GM10847 (cell line): Measurements from ENCODE around the gene VMO1.

Experiments
- POLR2A ChIP-seq: IDR thresholded peaks from 2 replicates; pipeline ENCODE4 v1.6.1; 2011; ENCODE audit not compliant: insufficient read length; ENCODE audit errors: extremely low read depth

The VMO1 gene

DNA sequence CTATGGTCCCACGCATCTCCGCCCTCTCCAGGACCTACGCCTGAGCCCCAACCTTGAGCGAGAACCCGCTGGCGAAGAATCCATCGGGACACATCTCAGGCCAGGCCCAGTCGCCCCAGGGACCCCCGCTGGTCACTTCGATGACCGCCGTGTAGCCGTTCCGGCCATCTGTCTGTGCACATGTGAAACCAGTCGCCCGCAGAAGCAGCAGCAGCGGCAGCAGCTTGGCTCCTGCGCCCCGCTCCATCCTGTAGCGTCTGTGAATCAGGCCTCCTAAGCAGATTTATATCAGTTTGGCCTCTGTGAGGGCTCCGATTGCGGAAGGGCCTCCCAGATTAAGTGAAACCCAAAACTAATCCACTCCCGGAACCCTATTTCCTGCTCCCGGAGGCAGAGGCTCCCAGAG lies at the start of gene VMO1:
TSS of gene VMO1 (minus strand) at position 259 of the 406 bp plus-strand sequence. CDS start at position 247, 12 bp downstream.
- TF ChIP-seq POLR2A = no peak

DNA sequence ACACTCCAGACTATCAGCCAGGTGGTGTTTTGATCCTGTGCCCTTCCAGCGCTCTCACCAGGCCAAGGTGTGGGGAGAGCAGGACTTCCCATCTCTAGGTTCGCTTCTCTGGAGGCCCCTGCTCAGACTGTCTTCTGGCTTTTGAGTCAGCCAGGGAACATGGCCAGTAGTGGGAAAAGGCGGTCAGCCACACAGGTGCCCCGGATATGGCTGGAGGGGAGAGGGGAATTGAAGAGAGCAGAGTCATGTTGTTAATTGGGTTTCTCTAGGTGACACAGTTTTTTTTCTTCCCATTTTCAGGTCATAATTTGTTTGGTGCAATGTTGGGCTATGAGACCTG lies 48.5 kb upstream of the VMO1 start:
- no peak for TF ChIP-seq POLR2A

DNA sequence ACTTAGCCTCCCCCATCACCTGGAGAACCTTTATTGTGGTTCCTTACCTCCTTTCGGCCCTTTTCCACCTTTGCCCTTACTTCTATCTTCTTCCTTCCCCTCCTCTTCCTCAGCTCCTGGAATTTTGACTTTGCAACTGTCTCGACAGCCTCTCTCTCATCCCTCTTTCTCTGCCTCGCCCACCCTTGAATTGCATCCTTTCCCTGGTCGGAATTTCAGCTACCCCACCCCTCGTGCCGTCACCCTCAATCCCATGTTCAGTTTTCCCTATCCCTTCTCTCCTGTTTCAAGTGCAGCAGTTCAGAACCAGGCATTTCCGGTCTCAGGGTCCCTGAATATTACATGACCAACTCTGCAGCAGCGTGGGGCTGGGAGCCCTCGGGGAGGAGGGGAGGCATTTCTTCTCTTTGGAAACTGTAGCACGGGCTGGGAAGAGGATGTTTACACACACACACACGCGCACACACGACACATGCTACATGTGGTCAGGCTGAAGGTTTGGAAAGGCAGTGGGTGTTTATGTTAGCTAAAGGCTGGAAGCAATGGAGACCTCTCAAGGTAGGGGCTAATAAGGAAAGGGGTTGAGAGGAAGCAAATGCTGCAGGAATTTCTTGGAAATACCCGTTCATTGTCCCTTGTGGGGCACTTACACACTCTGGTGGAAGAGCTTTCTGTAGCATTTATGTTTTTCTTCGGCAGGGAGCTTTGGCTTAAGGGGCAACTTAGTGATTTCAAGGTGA lies 47.9 kb upstream of the VMO1 start:
- no peak for TF ChIP-seq POLR2A

DNA sequence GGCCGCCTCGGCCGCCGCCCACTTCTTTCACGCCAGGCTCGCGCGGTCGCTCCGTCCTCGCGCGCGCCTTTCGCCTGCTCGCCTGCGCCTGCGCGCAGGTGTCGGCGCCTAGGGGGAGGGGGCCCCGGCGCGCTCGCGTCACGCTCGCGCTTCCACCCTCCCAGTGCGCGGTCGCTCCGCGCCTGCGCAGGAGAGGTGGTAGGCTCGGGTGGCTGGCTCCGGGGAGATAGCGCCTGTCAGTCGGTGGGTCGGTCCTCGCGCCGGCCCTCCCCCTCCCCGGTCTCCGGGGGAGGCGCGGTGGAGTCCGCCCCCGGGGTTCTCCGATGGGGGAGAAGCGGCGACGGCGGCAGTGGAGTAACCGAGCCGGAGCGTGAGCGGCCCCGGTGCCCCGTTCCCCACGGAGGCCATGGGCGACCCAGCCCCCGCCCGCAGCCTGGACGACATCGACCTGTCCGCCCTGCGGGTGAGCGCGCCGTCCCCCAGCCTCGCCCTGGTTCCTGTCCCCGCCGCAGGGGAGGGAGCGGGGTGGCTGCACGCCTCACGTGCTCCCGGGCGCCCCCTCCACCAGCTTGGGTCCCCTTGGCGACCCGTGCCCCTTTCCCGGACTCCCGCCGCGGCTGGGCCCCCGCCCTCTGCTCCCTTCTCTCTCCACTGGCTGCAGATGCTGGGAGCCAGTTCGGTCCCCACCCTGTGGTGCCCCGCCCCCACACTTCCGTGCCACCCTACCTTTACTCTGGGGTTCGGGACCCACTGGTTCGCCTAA lies 47.2 kb upstream of the VMO1 start, which contains the start of gene MINK1:
TSS of gene MINK1 (plus strand) at position 163 of the 763 bp plus-strand sequence. CDS start at position 407, 244 bp downstream.
- TF ChIP-seq POLR2A = peak; percentile 65

- TF ChIP-seq POLR2A = no peak
Measured at GRCh38 chr17:4827399-4827798, 41.2 kb upstream of the VMO1 start.

DNA sequence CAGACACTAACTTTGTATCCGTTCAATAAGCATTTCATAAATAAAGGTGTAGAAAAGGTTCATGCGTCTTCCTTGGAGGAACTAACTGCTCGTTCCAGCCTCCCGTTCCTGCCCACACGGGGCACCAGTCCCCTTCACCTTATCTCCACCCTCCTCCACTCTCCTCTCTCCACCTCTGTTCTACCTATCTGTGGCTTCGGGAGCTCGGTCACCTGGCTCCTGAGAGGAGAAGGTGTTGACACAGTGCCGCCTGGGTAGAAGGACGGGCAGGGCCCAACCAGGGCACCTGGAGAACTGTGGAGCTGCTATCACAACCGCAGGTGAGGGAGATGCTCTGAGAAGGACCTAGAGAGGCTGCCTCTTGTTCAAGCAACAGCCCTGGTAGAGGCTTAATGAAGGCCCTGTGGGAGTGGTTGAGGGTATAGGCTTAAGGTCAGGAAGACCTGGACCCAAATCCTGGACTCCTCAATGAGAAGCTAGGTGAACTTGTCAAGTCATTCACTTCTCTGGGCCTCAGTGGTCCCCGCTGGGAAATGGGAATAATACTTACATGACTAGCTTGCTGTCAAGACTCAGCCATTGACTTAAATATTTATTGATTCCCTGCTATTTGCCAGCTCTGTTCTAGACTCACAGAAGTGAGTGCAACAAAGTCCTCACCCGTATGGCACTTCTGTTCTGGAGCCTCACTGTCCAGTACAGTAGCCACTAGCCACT lies 37.4 kb upstream of the VMO1 start:
- TF ChIP-seq POLR2A = no peak

DNA sequence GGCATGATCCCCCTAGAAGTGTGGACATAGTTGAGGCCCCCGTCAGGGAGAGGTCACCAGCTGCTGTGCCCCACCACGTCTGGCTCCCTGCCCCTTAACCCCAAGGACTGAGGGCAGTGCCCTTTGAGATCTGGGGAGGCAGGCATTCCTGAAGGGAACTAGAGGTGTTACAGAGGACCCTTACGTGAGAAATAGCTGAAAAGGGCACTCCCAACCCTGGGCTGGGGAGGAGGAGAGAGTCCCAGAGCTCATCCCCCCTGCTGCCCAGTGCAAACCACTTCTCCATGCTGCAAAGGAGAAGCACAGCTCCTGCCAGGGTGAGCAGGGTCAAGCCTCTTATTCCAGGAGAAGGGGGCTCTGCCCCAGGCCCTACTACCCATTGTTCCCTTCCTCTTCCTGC lies 36.7 kb upstream of the VMO1 start:
- TF ChIP-seq POLR2A = no peak

DNA sequence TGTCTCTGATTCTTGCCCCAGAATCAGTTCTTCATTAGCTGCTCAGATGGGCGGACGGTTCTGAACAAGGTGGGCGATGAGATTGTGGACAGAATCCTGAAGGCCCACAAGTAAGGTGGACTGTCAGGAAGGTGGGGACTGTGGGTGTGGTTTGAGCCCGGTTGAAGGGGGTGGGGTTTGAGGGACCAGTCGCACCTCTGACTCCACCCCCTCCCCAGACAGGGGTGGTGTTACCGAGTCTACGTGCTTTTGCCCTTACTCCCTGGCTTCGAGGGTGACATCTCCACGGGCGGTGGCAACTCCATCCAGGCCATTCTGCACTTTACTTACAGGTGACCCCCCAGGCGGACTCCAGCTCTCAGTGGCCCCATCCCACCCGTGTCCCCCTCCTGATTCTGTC lies 32.1 kb upstream of the VMO1 start:
- TF ChIP-seq POLR2A = no peak

DNA sequence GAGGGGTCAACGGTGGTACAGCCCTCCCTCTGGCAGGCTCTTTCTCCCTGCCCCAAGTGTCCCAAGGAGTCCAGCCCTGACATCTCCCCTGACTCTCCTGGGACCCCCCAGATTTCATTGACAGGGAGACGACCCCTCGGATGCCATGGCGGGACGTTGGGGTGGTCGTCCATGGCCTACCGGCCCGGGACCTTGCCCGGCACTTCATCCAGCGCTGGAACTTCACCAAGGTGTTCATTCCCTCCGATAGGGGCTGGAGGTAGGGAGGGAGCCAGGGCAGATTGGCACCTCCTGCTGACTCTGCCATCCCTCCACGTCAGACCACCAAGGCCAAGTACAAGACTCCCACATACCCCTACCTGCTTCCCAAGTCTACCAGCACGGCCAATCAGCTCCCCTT lies 30.7 kb upstream of the VMO1 start:
- TF ChIP-seq POLR2A = no peak

- no peak for TF ChIP-seq POLR2A
Measured at GRCh38 chr17:4815043-4815675, 29.0 kb upstream of the VMO1 start.

DNA sequence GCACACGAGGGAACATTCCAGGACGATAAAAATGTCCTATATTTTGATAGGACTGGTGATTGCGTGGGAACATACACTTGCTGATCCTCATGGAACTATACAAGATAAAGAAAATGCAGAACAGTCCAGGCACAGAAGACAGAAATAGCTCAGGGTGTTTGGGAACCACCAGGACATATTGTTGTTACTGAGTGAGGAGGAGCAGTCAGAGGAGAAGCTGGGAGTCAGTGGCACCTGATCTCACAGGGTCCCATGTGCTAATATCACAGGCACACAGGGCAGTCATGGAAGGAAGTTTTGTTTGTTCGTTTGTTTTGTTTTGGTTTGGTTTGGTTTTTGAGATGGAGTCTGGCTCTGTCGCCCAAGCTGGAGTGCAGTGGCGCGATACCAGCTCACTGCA lies 26.5 kb upstream of the VMO1 start:
- no peak for TF ChIP-seq POLR2A

- TF ChIP-seq POLR2A = no peak
Measured at GRCh38 chr17:4811471-4811870, 25.3 kb upstream of the VMO1 start.

GRCh38 chr17:4810696-4811290 lies 24.6 kb upstream of the VMO1 start:
- no peak for TF ChIP-seq POLR2A

DNA sequence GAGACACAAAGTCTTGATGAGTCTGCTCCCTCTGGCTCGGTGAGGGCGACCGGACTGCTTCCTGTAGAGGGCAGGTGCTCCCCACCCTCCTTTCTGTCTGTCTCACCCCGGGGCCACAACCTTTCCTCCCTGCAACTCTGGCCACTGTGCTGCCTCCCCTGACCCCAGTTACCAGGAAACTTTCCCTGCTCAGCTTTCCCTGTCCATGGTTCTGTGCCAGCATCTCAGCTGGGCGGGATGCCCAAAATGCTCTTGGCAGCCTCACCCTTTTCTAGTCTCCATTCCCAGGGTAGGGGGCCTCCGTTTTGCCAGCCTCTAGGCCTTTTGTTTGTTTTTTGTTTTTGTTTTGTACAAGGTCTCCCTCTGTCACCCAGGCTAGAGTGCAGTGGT lies 22.2 kb upstream of the VMO1 start:
- no peak for TF ChIP-seq POLR2A
